ENCODE data around the gene PPP2R5C. TPM values are rescaled to one million over a fixed set of nuclear protein-coding genes. Genes with fewer than 3 reads are reported as not detected.

The PPP2R5C gene
- total and polyA plus RNA-seq, 2 of the 8 experiments (the other 6 are each of a cell fraction or from before 2014, with no cell fraction given), result 49.6 to 95.9 TPM

- TF ChIP-seq, protein P1, sequence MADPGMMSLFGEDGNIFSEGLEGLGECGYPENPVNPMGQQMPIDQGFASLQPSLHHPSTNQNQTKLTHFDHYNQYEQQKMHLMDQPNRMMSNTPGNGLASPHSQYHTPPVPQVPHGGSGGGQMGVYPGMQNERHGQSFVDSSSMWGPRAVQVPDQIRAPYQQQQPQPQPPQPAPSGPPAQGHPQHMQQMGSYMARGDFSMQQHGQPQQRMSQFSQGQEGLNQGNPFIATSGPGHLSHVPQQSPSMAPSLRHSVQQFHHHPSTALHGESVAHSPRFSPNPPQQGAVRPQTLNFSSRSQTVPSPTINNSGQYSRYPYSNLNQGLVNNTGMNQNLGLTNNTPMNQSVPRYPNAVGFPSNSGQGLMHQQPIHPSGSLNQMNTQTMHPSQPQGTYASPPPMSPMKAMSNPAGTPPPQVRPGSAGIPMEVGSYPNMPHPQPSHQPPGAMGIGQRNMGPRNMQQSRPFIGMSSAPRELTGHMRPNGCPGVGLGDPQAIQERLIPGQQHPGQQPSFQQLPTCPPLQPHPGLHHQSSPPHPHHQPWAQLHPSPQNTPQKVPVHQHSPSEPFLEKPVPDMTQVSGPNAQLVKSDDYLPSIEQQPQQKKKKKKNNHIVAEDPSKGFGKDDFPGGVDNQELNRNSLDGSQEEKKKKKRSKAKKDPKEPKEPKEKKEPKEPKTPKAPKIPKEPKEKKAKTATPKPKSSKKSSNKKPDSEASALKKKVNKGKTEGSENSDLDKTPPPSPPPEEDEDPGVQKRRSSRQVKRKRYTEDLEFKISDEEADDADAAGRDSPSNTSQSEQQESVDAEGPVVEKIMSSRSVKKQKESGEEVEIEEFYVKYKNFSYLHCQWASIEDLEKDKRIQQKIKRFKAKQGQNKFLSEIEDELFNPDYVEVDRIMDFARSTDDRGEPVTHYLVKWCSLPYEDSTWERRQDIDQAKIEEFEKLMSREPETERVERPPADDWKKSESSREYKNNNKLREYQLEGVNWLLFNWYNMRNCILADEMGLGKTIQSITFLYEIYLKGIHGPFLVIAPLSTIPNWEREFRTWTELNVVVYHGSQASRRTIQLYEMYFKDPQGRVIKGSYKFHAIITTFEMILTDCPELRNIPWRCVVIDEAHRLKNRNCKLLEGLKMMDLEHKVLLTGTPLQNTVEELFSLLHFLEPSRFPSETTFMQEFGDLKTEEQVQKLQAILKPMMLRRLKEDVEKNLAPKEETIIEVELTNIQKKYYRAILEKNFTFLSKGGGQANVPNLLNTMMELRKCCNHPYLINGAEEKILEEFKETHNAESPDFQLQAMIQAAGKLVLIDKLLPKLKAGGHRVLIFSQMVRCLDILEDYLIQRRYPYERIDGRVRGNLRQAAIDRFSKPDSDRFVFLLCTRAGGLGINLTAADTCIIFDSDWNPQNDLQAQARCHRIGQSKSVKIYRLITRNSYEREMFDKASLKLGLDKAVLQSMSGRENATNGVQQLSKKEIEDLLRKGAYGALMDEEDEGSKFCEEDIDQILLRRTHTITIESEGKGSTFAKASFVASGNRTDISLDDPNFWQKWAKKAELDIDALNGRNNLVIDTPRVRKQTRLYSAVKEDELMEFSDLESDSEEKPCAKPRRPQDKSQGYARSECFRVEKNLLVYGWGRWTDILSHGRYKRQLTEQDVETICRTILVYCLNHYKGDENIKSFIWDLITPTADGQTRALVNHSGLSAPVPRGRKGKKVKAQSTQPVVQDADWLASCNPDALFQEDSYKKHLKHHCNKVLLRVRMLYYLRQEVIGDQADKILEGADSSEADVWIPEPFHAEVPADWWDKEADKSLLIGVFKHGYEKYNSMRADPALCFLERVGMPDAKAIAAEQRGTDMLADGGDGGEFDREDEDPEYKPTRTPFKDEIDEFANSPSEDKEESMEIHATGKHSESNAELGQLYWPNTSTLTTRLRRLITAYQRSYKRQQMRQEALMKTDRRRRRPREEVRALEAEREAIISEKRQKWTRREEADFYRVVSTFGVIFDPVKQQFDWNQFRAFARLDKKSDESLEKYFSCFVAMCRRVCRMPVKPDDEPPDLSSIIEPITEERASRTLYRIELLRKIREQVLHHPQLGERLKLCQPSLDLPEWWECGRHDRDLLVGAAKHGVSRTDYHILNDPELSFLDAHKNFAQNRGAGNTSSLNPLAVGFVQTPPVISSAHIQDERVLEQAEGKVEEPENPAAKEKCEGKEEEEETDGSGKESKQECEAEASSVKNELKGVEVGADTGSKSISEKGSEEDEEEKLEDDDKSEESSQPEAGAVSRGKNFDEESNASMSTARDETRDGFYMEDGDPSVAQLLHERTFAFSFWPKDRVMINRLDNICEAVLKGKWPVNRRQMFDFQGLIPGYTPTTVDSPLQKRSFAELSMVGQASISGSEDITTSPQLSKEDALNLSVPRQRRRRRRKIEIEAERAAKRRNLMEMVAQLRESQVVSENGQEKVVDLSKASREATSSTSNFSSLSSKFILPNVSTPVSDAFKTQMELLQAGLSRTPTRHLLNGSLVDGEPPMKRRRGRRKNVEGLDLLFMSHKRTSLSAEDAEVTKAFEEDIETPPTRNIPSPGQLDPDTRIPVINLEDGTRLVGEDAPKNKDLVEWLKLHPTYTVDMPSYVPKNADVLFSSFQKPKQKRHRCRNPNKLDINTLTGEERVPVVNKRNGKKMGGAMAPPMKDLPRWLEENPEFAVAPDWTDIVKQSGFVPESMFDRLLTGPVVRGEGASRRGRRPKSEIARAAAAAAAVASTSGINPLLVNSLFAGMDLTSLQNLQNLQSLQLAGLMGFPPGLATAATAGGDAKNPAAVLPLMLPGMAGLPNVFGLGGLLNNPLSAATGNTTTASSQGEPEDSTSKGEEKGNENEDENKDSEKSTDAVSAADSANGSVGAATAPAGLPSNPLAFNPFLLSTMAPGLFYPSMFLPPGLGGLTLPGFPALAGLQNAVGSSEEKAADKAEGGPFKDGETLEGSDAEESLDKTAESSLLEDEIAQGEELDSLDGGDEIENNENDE (IDR thresholded peaks at IDR 0.05; ENCODE audit: insufficient replicate concordance, low read length), result no peak
- no peak for TF ChIP-seq GTF2F1 (IDR thresholded peaks at IDR 0.05; ENCODE audit: borderline replicate concordance, low read depth, low read length)
- no peak for TF ChIP-seq RNF2 (IDR thresholded peaks at IDR 0.05; ENCODE audit: borderline replicate concordance, low read depth, low read length, missing control alignments, poor library complexity, severe bottlenecking)
- no peak for TF ChIP-seq EP300 (IDR thresholded peaks at IDR 0.05; ENCODE audit: borderline replicate concordance in 1 of 2, low read depth in 2 of 2, low read length in 2 of 2)
- TF ChIP-seq ATF3 (IDR thresholded peaks at IDR 0.05; ENCODE audit: insufficient read depth, low read depth, low read length), result no peak
- TF ChIP-seq NANOG (IDR thresholded peaks at IDR 0.05; ENCODE audit: insufficient read depth, low read depth, low read length, poor library complexity, severe bottlenecking), result no peak
- TF ChIP-seq ZNF274 (IDR thresholded peaks at IDR 0.05; ENCODE audit: borderline replicate concordance, extremely low read depth, low read length), result no peak
Measured at GRCh38 chr14:101975231-101975630, 213.7 kb downstream of the PPP2R5C start (continued).
